Right renal cortex interstitium (tissue), 3 donors: ENCODE results near the gene DEPDC4. TPM values are rescaled to one million over a fixed set of nuclear protein-coding genes. Genes with fewer than 3 reads are reported as not detected.
A peak's percentile ranks its signal among the peaks of the same experiment; 100 is the strongest.
"Not testable (repeated sequence)": the region's sequence is repeated elsewhere in the genome, so short reads cannot be mapped to it uniquely, and the experiment has no call there.

Source experiments
- DNase-seq, 3 donors: peaks; one replicate each; pipeline ENCODE4 v3.0.0-alpha.2; 2013; ENCODE audit warnings: low read depth in 3 of 3, low spot score in 2 of 3
- polyA plus RNA-seq, 3 donors: library from polyadenylated mRNA; unstranded; fragments of 120-200 nt; gene quantifications; one replicate each; pipeline ENCODE4 v1.2.1, GENCODE V29; 2013; ENCODE audit not compliant: insufficient read length in 3 of 3

DEPDC4 gene
- 1 to 10 TPM; 5.2 to 5.6 (median 5.3) TPM for polyA plus RNA-seq

DNA sequence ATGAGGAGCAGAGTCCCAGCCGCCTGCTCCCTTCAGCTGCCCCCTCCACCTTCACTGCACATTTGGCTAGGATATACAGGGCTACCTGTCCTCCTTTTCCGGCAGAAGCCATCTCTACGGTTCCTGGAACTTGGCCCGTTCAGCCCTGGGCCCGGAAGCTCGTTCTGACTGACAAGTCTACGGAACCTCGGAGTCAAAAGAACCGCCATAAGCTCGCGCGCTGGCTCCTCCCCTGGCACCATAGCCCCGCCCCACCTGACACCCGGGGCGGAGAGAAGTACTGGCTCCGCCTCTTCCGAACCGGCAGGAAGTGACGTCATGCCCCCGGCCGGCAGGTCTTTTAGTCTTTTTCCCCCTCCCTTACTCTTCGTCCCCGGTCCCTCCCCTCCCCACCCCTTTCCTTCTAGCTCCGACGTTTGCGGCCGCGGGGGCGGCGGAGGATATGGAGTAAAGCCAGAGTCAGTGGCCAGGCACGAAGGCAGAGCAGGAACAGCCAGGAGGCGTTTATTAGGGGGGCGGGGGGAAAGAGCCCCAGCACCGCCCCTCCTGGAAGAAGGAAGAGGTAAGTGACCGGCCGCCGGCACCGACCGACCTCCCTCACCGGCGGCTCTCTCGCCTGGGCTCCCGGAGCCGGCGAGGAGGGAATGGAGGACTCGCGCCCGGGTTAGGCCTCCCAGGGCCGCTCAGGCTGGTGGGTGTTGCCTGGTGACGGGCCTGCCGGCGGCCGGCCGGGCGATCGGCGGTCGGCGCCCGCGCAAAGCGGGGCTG, at the start of gene DEPDC4, which contains the start of gene SCYL2:
TSS of gene DEPDC4 (minus strand) at position 245 of the 768 bp plus-strand sequence. CDS start at position 242, 3 bp downstream.
TSS of gene SCYL2 (plus strand) at position 343 of the 768 bp plus-strand sequence. CDS start 15,794 bp downstream, outside the sequence.
- peak; percentile 92 for DNase-seq

DNA sequence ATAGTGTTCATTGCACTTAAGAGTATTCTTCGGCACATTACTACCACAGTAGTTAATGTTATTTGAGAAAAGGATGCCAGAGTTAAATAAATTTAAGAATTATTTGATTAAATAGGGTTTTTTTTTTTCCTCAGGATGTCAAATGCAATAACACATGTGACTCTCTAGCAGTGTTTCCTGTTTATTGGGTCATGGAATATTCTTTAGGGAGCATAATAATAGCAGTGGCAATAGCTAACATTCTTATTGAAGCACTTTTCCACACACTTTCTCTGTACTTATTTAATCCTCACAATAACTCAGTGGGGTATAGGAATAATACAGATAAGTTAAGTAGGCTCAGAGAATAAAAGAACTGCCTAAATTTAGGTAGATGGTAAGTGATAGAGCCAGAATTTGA, 44.4 kb upstream of the DEPDC4 start:
- no peak for DNase-seq

DNA sequence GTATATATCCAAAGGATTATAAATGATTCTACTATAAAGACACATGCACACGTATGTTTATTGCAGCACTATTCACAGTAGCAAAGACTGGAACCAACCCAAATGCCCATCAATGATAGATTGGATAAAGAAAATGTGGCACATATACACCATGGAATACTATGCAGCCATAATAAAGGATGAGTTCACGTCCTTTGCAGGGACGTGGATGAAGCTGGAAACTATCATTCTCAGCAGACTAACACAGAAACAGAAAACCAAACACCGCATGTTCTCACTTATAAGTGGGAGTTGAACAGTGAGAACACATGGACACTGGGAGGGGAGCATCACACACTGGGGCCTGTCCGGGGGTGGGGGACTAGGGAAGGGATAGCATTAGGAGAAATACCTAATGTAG, 41.3 kb upstream of the DEPDC4 start:
- not testable (repeated sequence) for DNase-seq

DNA sequence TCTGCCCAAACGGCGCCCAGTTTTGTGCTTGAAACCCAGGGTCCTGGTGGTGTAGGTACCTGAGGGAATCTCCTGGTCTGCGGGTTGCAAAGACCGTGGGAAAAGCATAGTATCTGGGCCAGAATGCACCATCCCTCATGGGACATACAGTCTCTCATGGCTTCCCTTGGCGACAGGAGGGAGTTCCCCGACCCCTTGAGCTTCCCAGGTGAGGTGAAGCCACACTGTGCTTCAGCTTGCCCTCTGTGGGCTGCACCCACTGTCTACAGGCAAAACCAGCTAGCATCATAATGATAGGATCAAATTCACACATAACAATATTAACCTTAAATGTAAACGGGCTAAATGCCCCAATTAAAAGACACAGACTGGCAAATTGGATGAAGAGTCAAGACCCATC, 37.5 kb upstream of the DEPDC4 start:
- DNase-seq, result not testable (repeated sequence)

DNA sequence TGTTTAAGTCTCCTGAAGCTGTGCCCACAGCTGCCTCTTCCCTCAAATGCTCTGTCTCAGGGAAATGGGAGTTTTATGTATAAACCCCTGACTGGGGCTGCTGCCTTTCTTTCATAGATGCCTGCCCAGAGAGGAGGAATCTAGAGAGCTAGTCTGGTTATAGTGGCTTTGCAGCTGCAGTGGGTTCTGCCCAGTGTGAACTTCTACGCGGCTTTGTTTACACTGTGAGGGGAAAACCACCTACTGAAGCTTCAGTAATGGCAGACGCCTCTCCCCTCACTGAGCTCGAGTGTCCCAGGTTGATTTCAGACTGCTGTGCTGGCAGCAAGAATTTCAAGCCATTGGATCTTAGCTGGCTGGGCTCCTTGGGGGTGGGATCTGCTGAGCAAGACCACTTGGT, 37.0 kb upstream of the DEPDC4 start:
- no peak for DNase-seq

DNA sequence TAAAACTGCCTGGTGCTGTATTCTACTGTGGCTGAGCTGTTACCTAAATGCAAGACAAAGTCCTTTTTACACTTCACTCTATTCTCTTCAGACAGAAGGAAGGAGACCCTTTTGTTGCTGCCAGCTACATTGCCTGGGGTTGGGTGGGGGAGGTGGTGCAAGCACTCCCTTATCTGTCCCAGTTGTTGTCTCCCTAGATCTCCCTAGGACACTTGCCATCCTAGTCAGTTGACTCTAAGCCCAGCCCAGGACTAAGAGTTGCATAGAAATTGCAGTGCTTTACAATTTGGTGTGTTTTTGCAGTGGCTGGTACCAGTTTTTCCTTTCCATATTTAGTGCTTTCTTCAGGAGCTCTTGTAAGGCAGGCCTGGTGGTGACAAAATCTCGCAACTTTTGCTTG, 35.2 kb upstream of the DEPDC4 start:
- no peak for DNase-seq

DNA sequence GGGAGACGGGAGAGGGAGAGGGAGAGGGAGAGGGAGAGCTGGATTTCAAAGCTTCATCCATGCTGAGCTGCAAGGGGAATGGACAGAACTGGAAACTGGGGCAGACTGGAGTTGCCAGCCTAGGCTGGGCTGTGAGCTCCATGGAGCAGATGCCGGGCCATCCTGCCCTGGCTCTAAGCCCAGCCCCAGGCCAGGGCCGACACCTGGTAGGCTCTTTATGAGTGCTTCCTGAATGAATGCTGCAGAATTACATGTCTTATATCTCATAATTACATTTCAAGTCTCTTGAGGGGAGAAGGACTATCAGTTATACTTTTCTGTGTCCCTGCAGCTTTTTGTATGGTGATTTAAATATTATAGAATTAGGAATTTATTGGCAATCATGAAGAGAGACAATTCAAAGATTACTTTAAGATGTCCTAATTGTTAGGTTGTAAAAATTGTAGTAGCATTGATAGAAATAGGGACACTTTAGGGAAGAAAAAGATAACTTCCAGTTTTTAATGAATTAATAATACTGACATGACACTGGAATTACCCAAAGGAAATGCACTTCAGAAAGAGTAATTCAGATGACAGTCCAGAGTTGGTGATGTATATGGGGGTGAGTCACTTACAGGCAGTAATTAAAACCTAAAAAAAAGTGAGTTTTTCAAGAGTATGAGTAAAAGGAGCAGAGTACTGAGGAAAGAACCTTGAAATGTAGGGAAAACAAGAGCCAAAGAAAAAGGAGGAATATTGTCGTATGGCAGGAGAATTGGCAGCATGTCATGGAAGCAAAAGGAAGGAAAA, 29.1 kb upstream of the DEPDC4 start:
- no peak for DNase-seq

DNA sequence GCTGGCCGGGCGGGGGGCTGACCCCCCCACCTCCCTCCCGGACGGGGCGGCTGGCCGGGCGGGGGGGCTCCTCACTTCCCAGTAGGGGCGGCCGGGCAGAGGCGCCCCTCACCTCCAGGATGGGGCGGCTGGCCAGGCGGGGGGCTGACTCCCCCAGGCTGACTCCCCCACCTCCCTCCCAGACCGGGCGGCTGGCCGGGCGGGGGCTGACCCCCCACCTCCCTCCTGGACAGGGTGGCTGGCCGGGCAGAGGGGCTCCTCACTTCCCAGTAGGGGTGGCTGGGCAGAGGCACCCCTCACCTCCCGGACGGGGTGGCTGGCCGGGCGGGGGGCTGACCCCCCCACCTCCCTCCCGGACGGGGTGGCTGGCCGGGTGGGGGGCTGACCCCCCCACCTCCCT, 27.5 kb upstream of the DEPDC4 start:
- not testable (repeated sequence) for DNase-seq

DNA sequence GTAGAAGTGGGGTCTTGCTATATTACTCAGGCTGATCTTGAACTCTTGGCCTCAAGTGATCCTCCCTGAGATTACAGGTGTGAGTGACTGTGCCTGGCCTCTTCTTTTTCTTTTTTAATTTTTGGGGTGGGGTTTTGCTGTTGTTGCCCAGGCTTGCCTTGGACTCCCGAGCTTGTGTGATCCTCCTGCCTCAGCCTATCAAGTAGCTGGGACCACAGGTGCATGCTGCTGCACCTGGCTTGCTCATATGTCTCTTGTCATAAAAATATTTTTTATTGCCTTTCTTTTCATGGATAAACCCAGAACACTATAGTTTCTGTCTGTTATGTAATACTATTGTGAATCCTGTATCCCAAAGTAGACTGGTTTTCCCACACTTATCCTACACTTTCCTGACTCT, 26.1 kb upstream of the DEPDC4 start:
- no peak for DNase-seq

DNA sequence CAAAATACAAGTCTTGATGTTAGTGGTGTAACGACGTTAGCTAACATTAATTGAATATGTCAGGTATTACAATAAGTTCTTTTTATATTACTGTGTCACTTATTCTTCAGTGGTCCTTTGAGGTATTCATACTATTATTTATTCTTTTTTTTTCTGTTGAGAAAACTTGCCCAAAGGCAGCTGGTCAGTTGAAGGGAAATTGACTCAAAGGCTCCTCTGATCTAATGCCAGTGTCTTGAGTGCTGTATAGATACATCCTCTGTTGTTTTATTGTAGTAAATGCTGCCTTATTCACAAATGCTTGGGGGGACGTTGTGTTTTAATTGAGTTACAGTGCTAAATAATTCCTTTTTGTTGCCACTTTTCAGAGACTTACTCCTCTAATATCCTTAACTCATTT, 23.1 kb upstream of the DEPDC4 start:
- DNase-seq, result no peak

DNA sequence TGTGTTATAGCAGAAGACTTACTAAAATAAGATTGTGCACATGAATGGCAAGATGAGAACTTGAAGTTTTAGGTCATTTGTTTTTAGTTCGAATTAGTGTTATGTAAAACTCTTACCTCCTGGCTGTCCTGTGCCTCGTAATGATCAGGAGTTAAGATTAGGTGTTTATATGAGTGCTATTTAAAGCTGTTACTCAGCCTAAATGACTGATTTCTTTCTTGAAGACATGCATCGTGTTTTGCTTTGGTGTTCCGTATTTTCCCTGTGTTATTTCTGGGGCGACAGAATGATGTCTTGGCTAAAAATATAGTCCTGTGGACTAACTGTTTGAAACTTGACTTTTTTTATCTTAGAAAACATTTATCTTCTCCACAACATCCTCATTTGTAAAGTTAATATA, 22.2 kb upstream of the DEPDC4 start:
- no peak for DNase-seq

DNA sequence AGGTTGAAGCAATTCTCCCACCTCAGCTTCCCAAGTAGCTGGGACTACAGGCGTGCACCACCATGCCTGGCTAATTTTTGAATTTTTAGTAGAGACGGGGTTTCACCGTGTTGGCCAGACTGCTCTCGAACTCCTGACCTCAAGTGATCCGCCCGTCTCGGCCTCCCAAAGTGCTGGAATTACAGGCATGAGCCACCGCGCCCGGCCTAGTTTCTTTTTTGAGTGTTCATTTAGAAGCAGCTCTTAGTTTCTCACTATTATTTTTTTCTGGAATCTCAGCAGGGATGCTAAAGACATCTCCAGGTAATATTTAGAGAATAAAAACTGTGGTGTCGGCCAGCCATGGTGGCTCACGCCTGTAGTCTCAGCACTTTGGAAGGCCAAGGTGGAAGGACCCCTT, 17.7 kb upstream of the DEPDC4 start:
- DNase-seq, result not testable (repeated sequence)

DNA sequence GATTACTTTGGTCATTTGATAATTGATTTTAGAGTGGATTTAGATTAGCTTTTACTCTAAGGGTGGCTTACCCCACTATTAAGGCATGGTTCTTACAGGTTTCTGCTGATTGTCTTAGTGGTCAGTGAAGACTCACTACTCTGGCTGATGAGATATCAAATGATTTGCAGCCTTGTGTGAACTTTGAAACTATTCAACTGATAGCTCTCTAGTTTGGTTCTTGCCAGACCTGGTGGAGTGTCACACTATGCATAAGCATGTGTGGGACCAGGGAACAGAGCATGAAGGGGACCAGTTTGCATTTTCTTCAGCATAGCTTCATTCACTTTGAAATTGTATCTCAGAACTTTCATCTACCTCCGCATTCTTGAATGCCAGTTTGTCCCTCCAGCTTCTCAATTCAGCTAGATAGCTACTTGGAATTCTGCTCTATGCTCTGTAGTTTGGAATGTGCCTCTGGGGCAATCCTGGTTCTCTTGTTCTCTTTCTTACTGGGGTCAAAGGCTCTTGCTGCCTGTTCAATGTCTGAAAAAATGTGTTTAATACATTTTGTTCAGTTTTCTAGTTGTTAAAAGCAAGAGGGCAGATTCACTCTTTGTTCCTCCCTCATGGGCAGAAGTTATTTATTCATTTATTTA, 12.8 kb upstream of the DEPDC4 start:
- DNase-seq, result no peak

DNA sequence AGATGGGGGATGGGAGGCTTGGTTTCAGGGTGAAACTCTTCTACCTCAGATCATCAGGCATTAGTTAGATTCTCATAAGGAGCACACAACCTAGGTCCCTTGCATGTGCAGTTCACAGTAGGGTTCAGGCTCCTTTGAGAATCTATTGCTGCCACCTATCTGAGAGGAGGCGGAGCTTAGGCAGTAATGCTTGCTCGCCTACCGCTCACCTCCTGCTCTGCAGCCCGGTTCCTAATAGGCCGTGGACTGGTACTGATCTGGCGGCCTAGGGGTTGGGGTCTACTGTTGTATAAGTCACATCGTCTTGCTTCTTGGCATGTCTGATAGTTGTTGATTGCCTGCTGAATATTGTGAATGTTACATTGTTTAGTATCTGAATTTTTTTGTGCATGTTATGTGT, 12.3 kb upstream of the DEPDC4 start:
- no peak for DNase-seq

DNA sequence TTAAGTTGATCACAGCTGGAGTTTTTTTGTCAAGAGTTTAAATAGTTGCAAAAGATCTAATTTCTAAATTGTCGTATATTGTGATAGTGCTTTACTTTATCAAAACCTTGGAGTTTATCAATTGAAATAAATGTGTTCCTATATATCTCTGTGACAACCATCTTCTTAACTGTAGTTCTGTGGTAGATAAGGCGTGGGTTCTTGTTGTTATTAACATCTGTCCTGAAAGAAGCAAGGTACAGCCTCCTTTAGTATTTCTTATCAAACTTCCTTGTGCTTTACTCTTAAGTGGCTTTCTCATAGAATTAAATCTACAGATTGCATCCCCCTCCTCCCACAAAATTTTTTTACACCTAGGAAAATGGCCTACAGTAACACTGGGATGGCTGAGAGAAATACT, 7.4 kb upstream of the DEPDC4 start:
- DNase-seq, result no peak

DNA sequence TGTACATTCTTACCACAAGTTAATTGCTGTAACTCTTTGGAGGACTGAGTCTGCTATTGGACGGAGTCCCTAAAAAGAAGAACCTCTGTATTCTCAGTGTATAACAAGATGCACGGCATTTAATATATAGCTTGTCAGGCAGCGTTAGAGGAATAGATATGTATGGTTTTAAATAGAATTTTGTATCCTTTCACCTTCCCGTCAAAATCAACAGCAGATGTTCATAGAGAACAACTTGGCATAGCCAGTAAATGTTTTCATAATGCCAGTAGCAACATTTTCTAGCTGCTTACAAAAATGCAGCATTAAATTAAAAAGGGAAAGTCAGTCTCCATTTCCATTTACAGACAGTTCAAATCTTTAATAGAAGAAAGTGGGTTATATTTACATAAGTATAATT, 6.9 kb upstream of the DEPDC4 start:
- DNase-seq, result no peak

DNA sequence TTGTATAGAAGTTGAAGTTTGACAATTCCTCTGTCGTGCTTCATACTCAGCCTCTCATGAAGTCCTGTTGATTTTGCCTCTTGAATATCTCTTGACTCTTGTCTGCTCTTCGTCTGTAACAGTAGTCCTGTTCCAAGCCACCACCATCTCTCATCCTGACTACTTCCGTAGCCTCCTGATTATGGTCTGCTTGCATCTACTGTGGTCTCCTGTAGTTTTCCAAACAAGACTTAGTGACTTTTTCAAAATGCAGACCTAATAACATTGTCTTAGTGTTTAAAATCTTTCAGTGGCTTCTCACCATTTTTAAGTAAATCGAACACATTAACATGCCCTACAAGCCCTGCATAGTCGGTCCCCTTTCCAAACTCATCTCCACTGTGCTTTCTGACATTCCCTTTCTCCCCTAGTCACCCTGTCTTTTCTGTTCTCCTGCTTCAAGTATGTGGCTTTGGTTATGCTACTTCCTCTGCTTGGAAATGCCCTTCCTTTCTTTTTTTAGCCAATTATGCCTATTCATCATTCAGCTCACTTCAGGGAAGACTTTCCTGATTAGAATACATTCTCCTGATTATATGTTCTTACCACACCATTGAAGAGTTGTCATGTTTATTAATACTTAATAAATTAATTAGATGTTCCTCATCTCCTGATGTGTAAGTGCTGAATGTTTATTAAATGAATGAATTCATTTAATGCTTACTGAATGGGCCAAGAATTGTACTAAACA, 2.1 kb upstream of the DEPDC4 start:
- DNase-seq, result no peak

DNA sequence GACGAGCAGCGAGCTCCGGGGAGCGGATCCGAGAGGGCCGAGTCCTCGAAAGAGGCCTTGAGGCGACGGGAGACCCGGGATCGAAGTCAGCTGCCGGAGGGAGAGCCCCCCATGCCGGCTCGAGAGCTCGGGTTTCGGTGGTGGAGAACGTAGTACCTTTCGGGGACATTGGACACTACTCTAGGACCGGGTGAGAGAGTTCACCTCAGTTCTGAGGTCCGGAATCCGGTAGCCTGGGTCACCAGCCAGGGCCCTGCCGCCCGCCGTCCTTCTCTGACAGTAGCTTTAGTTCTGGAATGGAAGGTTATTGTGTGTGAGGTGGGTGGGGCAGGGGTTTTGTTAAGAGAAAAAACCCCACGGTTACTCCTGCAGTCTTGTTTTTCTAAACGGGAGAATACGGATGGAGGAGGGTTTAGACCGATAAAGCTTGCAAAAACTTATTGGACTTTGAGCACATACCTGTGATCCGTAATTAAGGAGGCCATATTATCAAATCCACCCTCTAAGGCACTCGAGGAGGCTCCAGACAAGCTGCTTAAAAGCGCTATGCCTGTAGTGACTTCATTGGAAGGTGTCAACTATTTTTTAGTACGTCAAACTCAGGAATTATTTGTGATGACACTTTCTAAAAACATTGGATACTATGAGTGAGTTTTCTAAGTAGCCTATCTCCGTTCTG, 863 bp upstream of the DEPDC4 start:
- DNase-seq, result peak; percentile 27 to 53 (median 35)

DNA sequence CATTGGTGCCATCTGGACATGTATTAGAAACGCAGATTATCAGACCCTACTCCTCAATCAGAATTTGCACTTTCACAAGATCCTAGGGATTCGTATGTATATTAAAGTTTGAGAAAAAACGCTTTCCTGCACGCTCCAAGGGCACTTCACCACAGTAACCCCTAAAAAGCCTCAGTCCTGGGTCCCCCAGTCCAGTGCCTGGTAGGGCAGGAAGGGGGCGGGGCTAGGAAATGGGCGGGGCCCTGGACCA, 369 bp downstream of the DEPDC4 start:
- DNase-seq, result no peak
